Neuronal stem cell (in vitro differentiated cells): ENCODE data around the gene DHFR2.

Source experiments
- DNase-seq: peaks from one replicate; pipeline ENCODE4 v3.0.0-alpha.2; 2013; ENCODE audit warnings: low spot score
- H2AFZ ChIP-seq: one replicate; pipeline ENCODE4 v1.6.1; 2013; ENCODE audit warnings: mild to moderate bottlenecking, low read length, inconsistent platforms
- H2AK5ac ChIP-seq: 2 replicates; pipeline ENCODE4 v1.6.1; 2013; ENCODE audit warnings: low read depth, mild to moderate bottlenecking, inconsistent platforms, low read length, moderate library complexity, mixed read lengths
- H2BK120ac ChIP-seq: 2 replicates; pipeline ENCODE4 v1.6.1; 2013; ENCODE audit warnings: low read depth, mild to moderate bottlenecking, inconsistent platforms, low read length, moderate library complexity, mixed read lengths
- H2BK12ac ChIP-seq: one replicate; pipeline ENCODE4 v1.6.1; 2013; ENCODE audit warnings: low read length, inconsistent platforms
- H2BK15ac ChIP-seq: 2 replicates; pipeline ENCODE4 v1.6.1; 2013; ENCODE audit warnings: mild to moderate bottlenecking, low read length, inconsistent platforms, mixed read lengths
- H2BK5ac ChIP-seq: one replicate; pipeline ENCODE4 v1.6.1; 2013; ENCODE audit warnings: inconsistent platforms, mild to moderate bottlenecking, low read length, moderate library complexity
- H3K14ac ChIP-seq: one replicate; pipeline ENCODE4 v1.6.1; 2013; ENCODE audit warnings: low read length, inconsistent platforms
- H3K18ac ChIP-seq: 2 replicates; pipeline ENCODE4 v1.6.1; 2013; ENCODE audit warnings: low read length, inconsistent platforms
- H3K23ac ChIP-seq: 2 replicates; pipeline ENCODE4 v1.6.1; 2013; ENCODE audit warnings: low read depth, mild to moderate bottlenecking, mixed read lengths, low read length, inconsistent platforms; ENCODE audit not compliant: poor library complexity
- H3K27ac ChIP-seq: replicated peaks from 3 replicates; pipeline ENCODE4 v1.5.1; 2013; ENCODE audit warnings: low read length, inconsistent platforms
- H3K27me3 ChIP-seq, 3 experiments: 2 replicates each; pipeline ENCODE4 v1.6.1; 2013; ENCODE audit warnings: low read length in 3 of 3, mild to moderate bottlenecking in 2 of 3, inconsistent platforms in 1 of 3, low read depth in 1 of 3, mixed read lengths in 1 of 3, moderate library complexity in 1 of 3; ENCODE audit not compliant: control insufficient read depth in 3 of 3, insufficient read depth in 3 of 3
- H3K36me3 ChIP-seq, 2 donors: replicated peaks in 1 of 2; 2 replicates each; pipeline ENCODE4 v1.6.1; 2013; ENCODE audit warnings: low read length in 2 of 2; ENCODE audit not compliant: control insufficient read depth in 2 of 2, insufficient read depth in 2 of 2
- H3K4ac ChIP-seq: 2 replicates; pipeline ENCODE4 v1.6.1; 2013; ENCODE audit warnings: inconsistent platforms, mild to moderate bottlenecking, low read length, moderate library complexity
- H3K4me1 ChIP-seq, 2 donors: 1 replicate in 1 of 2; 2 replicates in 1 of 2; pipeline ENCODE4 v1.6.1; 2013; ENCODE audit warnings: low read length in 2 of 2, low read depth in 1 of 2; ENCODE audit not compliant: control insufficient read depth in 2 of 2, insufficient read depth in 1 of 2
- H3K4me2 ChIP-seq: one replicate; pipeline ENCODE4 v1.6.1; 2013; ENCODE audit warnings: mild to moderate bottlenecking, low read length, inconsistent platforms; ENCODE audit not compliant: insufficient read depth, poor library complexity, severe bottlenecking
- H3K4me3 ChIP-seq, 2 donors: 2 replicates each; pipeline ENCODE4 v1.5.1; 2013; ENCODE audit warnings: low read length in 2 of 2, mild to moderate bottlenecking in 2 of 2, inconsistent platforms in 1 of 2, moderate library complexity in 1 of 2
- H3K79me1 ChIP-seq: one replicate; pipeline ENCODE4 v1.6.1; 2013; ENCODE audit warnings: low read depth, mild to moderate bottlenecking, inconsistent platforms, low read length, moderate library complexity
- H3K9ac ChIP-seq: one replicate; pipeline ENCODE4 v1.6.1; 2013; ENCODE audit warnings: mild to moderate bottlenecking, low read depth, low read length, inconsistent platforms; ENCODE audit not compliant: poor library complexity
- H3K9me3 ChIP-seq, 2 donors: replicated peaks in 1 of 2; 2 replicates each; pipeline versions ENCODE3 to v1.6.1; 2013; ENCODE audit warnings: low read length in 2 of 2, mild to moderate bottlenecking in 2 of 2, inconsistent platforms in 1 of 2, low read depth in 1 of 2, mixed read lengths in 1 of 2, moderate library complexity in 1 of 2; ENCODE audit not compliant: control insufficient read depth in 2 of 2, insufficient read depth in 1 of 2
- H4K8ac ChIP-seq: one replicate; pipeline ENCODE4 v1.6.1; 2013; ENCODE audit warnings: low read depth, mild to moderate bottlenecking, inconsistent platforms, low read length, moderate library complexity
- H4K91ac ChIP-seq: one replicate; pipeline ENCODE4 v1.6.1; 2013; ENCODE audit warnings: low read length, low read depth, mild to moderate bottlenecking, inconsistent platforms; ENCODE audit not compliant: poor library complexity
- WGBS, 2 donors: extraction: QIAGEN DNeasy Blood & Tissue Kit; methylation state at CpG; one replicate each; pipeline ENCODE4 v1.1.7; 2013; ENCODE audit warnings: missing lambda C conversion rate in 2 of 2, mixed read lengths in 1 of 2; ENCODE audit not compliant: insufficient read length in 2 of 2, insufficient replicate concordance in 1 of 2; ENCODE audit errors: extremely low coverage in 2 of 2; 5-methylcytosine and 5-hydroxymethylcytosine counted together

The DHFR2 gene

DNA sequence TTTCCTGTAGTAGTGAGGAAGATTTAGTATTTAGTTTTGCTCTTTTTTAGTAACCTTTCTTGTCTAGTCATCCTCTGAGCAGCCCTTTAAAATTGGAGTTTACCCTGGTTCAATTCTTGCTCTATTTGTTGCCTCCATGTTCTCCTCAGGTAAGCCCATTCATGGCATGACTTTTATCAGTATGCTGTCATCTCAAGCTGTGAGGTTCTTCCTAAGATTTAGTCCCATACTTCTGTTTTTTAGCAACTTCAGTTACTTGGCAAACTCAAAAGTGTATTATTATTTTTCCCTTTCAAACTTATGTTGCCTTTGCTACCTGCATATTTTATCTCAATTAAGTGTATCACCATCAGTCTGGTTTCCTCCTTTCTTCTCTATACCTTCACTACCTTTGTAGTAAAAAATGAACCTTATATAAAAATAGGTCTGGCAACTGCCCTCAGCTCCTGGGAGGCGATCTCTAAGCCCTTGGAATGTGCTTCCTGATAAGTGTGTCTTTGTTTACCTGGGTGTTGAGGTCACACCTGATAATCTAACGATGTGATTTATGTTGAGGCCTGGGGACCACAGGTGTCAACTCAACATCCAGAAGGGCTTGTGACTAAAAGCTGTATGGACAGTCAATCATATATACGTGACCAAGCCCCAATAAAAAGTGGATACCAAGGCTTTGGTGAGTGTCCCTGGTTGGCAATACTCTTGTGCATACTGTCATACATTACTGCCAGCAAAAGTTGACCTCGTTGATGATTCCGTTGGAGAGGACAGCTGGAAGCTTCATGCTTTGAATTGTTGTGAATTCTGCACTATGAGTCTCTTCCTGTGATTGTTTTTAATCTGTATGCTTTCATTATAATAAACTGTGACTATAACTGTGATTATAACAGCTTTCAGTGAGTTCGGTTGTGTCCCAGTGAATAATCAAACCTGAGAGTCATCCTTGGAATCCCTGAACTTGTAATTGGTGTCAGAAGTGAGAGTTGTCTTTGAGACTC is 4.1 kb upstream of the DHFR2 start:
- Histone ChIP-seq H3K9ac (no peak overlapping the region), H4K8ac (no peak overlapping the region), H3K23ac (no peak overlapping the region), H3K4me2 (no peak overlapping the region), H2BK15ac (no peak overlapping the region), H2BK120ac (no peak overlapping the region), H2BK12ac (no peak overlapping the region), H2AK5ac (no peak overlapping the region), H3K14ac (no peak overlapping the region), H3K4me1 (peaks cover 0 to 2% of the 10 kb centered on the region in 2 donors), H3K4me3 (no peak overlapping the region), H2BK5ac (no peak overlapping the region), H3K36me3 (peaks cover 0 to 36% of the 10 kb centered on the region in 2 donors), H3K18ac (no peak overlapping the region), H3K79me1 (peaks cover 2% of the 10 kb centered on the region), H3K27me3 (no peaks in the 10 kb centered on the region), H3K27ac (no peak overlapping the region), H2AFZ (no peak overlapping the region), H3K9me3 (peaks cover 0 to 6% of the 10 kb centered on the region in 2 donors), H3K4ac (no peak overlapping the region), H4K91ac (no peak overlapping the region)
- no CpG with 5 or more reads among the region's 6 CpGs for WGBS, 2 donors
- no peak for DNase-seq

- no peak overlapping the region for H3K18ac ChIP-seq
- no peaks in the 10 kb centered on the region for H3K27me3 ChIP-seq
- H3K36me3 ChIP-seq, result peaks cover 0 to 35% of the 10 kb centered on the region in 2 donors
- H4K91ac ChIP-seq, result no peak overlapping the region
- no peak overlapping the region for H2BK120ac ChIP-seq
- H2BK12ac ChIP-seq, result no peak overlapping the region
- no peak overlapping the region for H2BK5ac ChIP-seq
- H3K27ac ChIP-seq, result no peak overlapping the region
- H3K79me1 ChIP-seq, result peaks cover 2% of the 10 kb centered on the region
- H3K14ac ChIP-seq, result no peak overlapping the region
- H3K4ac ChIP-seq, result no peak overlapping the region
- H3K4me3 ChIP-seq, result no peak overlapping the region
- H3K9ac ChIP-seq, result no peak overlapping the region
- DNase-seq, result no peak
- no peak overlapping the region for H2BK15ac ChIP-seq
- H3K9me3 ChIP-seq, result peaks cover 0 to 6% of the 10 kb centered on the region in 2 donors
- peaks cover 0 to 3% of the 10 kb centered on the region in 2 donors for H3K4me1 ChIP-seq
- no peak overlapping the region for H4K8ac ChIP-seq
- no CpG with 5 or more reads among the region's 1 CpG for WGBS, 2 donors
- no peak overlapping the region for H3K4me2 ChIP-seq
- H2AK5ac ChIP-seq, result no peak overlapping the region
- no peak overlapping the region for H2AFZ ChIP-seq
- H3K23ac ChIP-seq, result no peak overlapping the region
Measured at GRCh38 chr3:94065819-94066480, 3.2 kb upstream of the DHFR2 start.

DNA sequence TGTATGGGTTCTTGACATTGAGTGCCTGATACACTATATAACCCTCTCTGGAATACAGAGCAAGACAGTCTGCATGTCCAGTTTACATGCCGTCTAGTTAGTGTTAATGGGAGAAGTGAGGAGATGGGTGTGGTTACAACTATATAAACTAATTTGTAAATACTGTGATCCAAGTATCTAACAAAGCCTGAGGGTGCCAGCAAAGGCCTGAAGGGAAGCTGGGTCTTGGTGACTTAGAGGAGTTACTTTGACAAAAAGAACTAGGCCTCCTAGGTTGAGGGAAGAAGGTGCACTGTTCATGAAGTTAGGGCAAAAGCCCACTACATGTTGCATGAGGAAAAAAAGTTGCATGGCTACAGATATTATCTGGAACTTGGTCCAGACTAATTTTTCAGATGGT is 2.4 kb upstream of the DHFR2 start:
- Histone ChIP-seq H2BK15ac (no peak overlapping the region), H2BK12ac (no peak overlapping the region), H3K27ac (no peak overlapping the region), H2BK120ac (no peak overlapping the region), H3K36me3 (peaks cover 0 to 44% of the 10 kb centered on the region in 2 donors), H3K23ac (no peak overlapping the region), H3K9me3 (peaks cover 0 to 6% of the 10 kb centered on the region in 2 donors), H3K79me1 (peaks cover 2% of the 10 kb centered on the region), H3K27me3 (no peaks in the 10 kb centered on the region), H3K4me1 (peaks cover 0 to 3% of the 10 kb centered on the region in 2 donors), H3K4me2 (no peak overlapping the region), H2BK5ac (no peak overlapping the region), H3K18ac (no peak overlapping the region), H3K9ac (no peak overlapping the region), H4K8ac (no peak overlapping the region), H2AFZ (no peak overlapping the region), H2AK5ac (no peak overlapping the region), H4K91ac (no peak overlapping the region), H3K14ac (no peak overlapping the region), H3K4ac (no peak overlapping the region), H3K4me3 (no peak overlapping the region)
- WGBS, 2 donors, result no CpG with 5 or more reads among the region's 1 CpG
- DNase-seq, result no peak
